Measurements from ENCODE around the gene GALNS. TPM values are rescaled to one million over a fixed set of nuclear protein-coding genes. Genes with fewer than 3 reads are reported as not detected.

GALNS gene
- total and polyA plus RNA-seq, 12 donors: 12.6 to 63.1 (median 36.2) TPM

GRCh38 chr16:88839745-88840599 is 16.8 kb downstream of the GALNS start:
- Histone ChIP-seq H3K9me3 (replicated peaks in 1 of 3) (no peaks in the 10 kb centered on the region), H3K27ac (no peak overlapping the region), H3K4me3 (no peak overlapping the region), H3K4me1 (replicated peaks in 1 of 2) (no peaks in the 10 kb centered on the region), H3K27me3 (no peaks in the 10 kb centered on the region), H3K36me3 (replicated peaks in 1 of 2) (peaks cover 0 to 23% of the 10 kb centered on the region in 2 donors)
- intact Hi-C loops (cut with DNase I): no loop called here
- DNase-seq: no peak
- WGBS, 4 donors: 91 to 95% (median 92%) methylated on average over 18 to 24 of the region's 24 CpGs
- no peak for TF ChIP-seq POLR2A (IDR thresholded peaks at IDR 0.05)
- no peak for TF ChIP-seq CTCF (IDR thresholded peaks at IDR 0.05)

GRCh38 chr16:88839026-88839529 is 17.7 kb downstream of the GALNS start:
- Histone ChIP-seq H3K9me3 (replicated peaks in 1 of 3) (no peaks in the 10 kb centered on the region), H3K4me1 (replicated peaks in 1 of 2) (no peaks in the 10 kb centered on the region), H3K36me3 (replicated peaks in 1 of 2) (peaks cover 0 to 23% of the 10 kb centered on the region in 2 donors), H3K27ac (no peak overlapping the region), H3K27me3 (no peaks in the 10 kb centered on the region), H3K4me3 (no peak overlapping the region)
- 87 to 96% (median 91%) methylated on average over 19 to 39 of the region's 39 CpGs for WGBS, 4 donors
- intact Hi-C loops (cut with DNase I): no loop called here
- TF ChIP-seq POLR2A (IDR thresholded peaks at IDR 0.05): no peak
- TF ChIP-seq CTCF (IDR thresholded peaks at IDR 0.05): no peak
- no peak for DNase-seq

- WGBS, 4 donors: 87 to 94% (median 91%) methylated on average over 18 to 19 of the region's 19 CpGs
Measured at GRCh38 chr16:88838566-88838965, 18.2 kb downstream of the GALNS start.

More at GRCh38 chr16:88838566-88838965, 18.2 kb downstream of the GALNS start:
- Histone ChIP-seq H3K36me3 (replicated peaks in 1 of 2) (peaks cover 0 to 23% of the 10 kb centered on the region in 2 donors), H3K4me1 (replicated peaks in 1 of 2) (no peaks in the 10 kb centered on the region), H3K9me3 (replicated peaks in 1 of 3) (no peaks in the 10 kb centered on the region), H3K4me3 (no peak overlapping the region), H3K27me3 (no peaks in the 10 kb centered on the region), H3K27ac (no peak overlapping the region)
- DNase-seq: no peak
- no peak for TF ChIP-seq CTCF (IDR thresholded peaks at IDR 0.05)
- no peak for TF ChIP-seq POLR2A (IDR thresholded peaks at IDR 0.05)
- intact Hi-C loops (cut with DNase I): no loop called here

Measured in adrenal gland (tissue), 12 donors.